Middle frontal gyrus (tissue), 1 donor: ENCODE results near the gene CEP152.

ENCODE experiments used
- DNase-seq: peaks from one replicate; pipeline ENCODE4 v3.0.0-alpha.2; 2015; ENCODE audit warnings: low spot score; ENCODE audit errors: extremely low spot score

CEP152 gene

GRCh38 chr15:48705381-48705780 lies 105.5 kb downstream of the CEP152 start:
- no peak for DNase-seq

- DNase-seq = no peak
These were observed 107.3 kb downstream of the CEP152 start for GRCh38 chr15:48703544-48703943.

GRCh38 chr15:48702569-48703236 lies 108.2 kb downstream of the CEP152 start:
- no peak for DNase-seq

- DNase-seq = no peak
These were observed 114.1 kb downstream of the CEP152 start for GRCh38 chr15:48696627-48697312.

GRCh38 chr15:48695827-48696573 lies 114.9 kb downstream of the CEP152 start:
- no peak for DNase-seq

- DNase-seq = no peak
These were observed 115.6 kb downstream of the CEP152 start for GRCh38 chr15:48695088-48695826.

- no peak for DNase-seq
These were observed 117.4 kb downstream of the CEP152 start for GRCh38 chr15:48693484-48693883.

- no peak for DNase-seq
These were observed 122.4 kb downstream of the CEP152 start for GRCh38 chr15:48688493-48688892.
